Fibroblast of lung (primary cell): ENCODE results near the gene ZBP1. TPM values are rescaled to one million over a fixed set of nuclear protein-coding genes. Genes with fewer than 3 reads are reported as not detected.

Source experiments
- DNase-seq, 2 donors: peaks; one replicate each; pipeline versions ENCODE4 v3.0.0 to v3.0.0-alpha.2; 2010; ENCODE audit warnings: low read depth in 2 of 2
- H2AFZ ChIP-seq: 2 replicates; pipeline ENCODE4 v1.5.1; 2012; ENCODE audit warnings: low read length, control low read depth, inconsistent platforms
- H3K27ac ChIP-seq: 2 replicates; pipeline ENCODE4 v1.5.1; 2011; ENCODE audit warnings: low read length, control low read depth; ENCODE audit not compliant: insufficient read depth
- H3K27me3 ChIP-seq: 2 replicates; pipeline ENCODE4 v1.5.1; 2011; ENCODE audit warnings: mild to moderate bottlenecking, low read length; ENCODE audit not compliant: control insufficient read depth, insufficient read depth
- H3K36me3 ChIP-seq: 2 replicates; pipeline ENCODE4 v1.5.1; 2011; ENCODE audit warnings: low read length; ENCODE audit not compliant: control insufficient read depth, insufficient read depth
- H3K4me1 ChIP-seq: 2 replicates; pipeline ENCODE4 v1.5.1; 2011; ENCODE audit warnings: low read length; ENCODE audit not compliant: control insufficient read depth, insufficient read depth; ENCODE audit errors: extremely low read depth
- H3K4me2 ChIP-seq: 2 replicates; pipeline ENCODE4 v1.5.1; 2011; ENCODE audit warnings: low read length, control low read depth; ENCODE audit not compliant: insufficient read depth; ENCODE audit errors: extremely low read depth
- H3K4me3 ChIP-seq, 4 experiments: fragments of 200-600 bp in 1 of 4; sonication (generic) in 1 of 4; replicated peaks in 1 of 4; 2 replicates each; pipeline ENCODE4 v1.5.1; 2011 to 2016; ENCODE audit warnings: low read length in 4 of 4, low read depth in 3 of 4, mild to moderate bottlenecking in 3 of 4, control low read depth in 2 of 4, inconsistent platforms in 1 of 4, mixed read lengths in 1 of 4; ENCODE audit not compliant: insufficient read depth in 1 of 4; ENCODE audit errors: control extremely low read depth in 1 of 4
- H3K79me2 ChIP-seq: 2 replicates; pipeline ENCODE4 v1.5.1; 2012; ENCODE audit warnings: mild to moderate bottlenecking, low read length, inconsistent platforms; ENCODE audit not compliant: control insufficient read depth, insufficient read depth
- H3K9ac ChIP-seq: 2 replicates; pipeline ENCODE4 v1.5.1; 2011; ENCODE audit warnings: mild to moderate bottlenecking, low read length, control low read depth; ENCODE audit not compliant: insufficient read depth
- H3K9me3 ChIP-seq: 2 replicates; pipeline ENCODE4 v1.5.1; 2012; ENCODE audit warnings: low read depth, low read length; ENCODE audit not compliant: control insufficient read depth, insufficient read depth
- H4K20me1 ChIP-seq: 2 replicates; pipeline ENCODE4 v1.5.1; 2011; ENCODE audit warnings: low read length; ENCODE audit not compliant: control insufficient read depth, insufficient read depth; ENCODE audit errors: extremely low read depth
- EZH2 ChIP-seq: IDR thresholded peaks from 2 replicates; pipeline ENCODE4 v1.5.1; 2012; ENCODE audit warnings: low read length, control low read depth, mild to moderate bottlenecking; ENCODE audit errors: missing control alignments
- polyA plus RNA-seq, 2 donors: library from polyadenylated mRNA; depleted of rRNA in 1 of 2; stranded (reverse) in 1 of 2; unstranded in 1 of 2; fragments of >200 nt; gene quantifications; 2 replicates each; pipeline ENCODE4 v1.2.1, GENCODE V29; 2011 to 2012; ENCODE audit warnings: missing spikeins in 1 of 2
- total RNA-seq: library from RNA; depleted of rRNA; stranded (reverse); fragments of >200 nt; gene quantifications from 2 replicates; pipeline ENCODE4 v1.2.1, GENCODE V29; 2014
- TF ChIP-seq, protein P1 (sequence below), 2 donors: IDR thresholded peaks in 1 of 2; conservative IDR thresholded peaks in 1 of 2; 1 replicate in 1 of 2; 2 replicates in 1 of 2; pipeline ENCODE4 v1.5.1; 2011 to 2012; ENCODE audit warnings: low read length in 2 of 2, control low read depth in 1 of 2, inconsistent platforms in 1 of 2, low read depth in 1 of 2, mild to moderate bottlenecking in 1 of 2

The ZBP1 gene
- total and polyA plus RNA-seq, 2 donors (not counting 1 experiment from before 2014, with no cell fraction given) = not detected

DNA sequence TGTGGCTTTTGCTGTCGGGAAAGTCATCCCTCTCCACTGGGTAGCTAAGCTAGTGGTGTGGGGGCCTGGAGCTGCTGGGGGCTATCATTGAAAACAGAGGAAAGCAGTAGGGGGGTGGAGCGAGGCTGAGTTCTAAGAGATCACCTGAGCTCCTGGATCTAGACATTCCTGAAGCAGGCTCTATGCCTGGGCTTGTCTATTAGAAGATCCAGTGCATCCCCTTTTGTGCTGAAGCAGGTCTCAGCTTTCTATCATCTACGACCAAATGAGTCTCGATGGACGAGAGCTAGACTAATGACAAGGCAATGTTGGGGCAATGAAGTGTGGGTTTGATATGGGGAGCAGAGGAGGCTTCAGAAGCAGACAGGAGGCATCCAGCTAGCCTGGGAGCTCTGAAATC lies 18.5 kb downstream of the ZBP1 start:
- H4K20me1 ChIP-seq = no peaks in the 10 kb centered on the region
- no peaks in the 10 kb centered on the region for H3K4me1 ChIP-seq
- H3K36me3 ChIP-seq = no peaks in the 10 kb centered on the region
- no peak overlapping the region for H3K27ac ChIP-seq
- H3K9ac ChIP-seq = no peak overlapping the region
- no peaks in the 10 kb centered on the region for H3K9me3 ChIP-seq
- DNase-seq = no peak
- no peaks in the 10 kb centered on the region for H3K79me2 ChIP-seq
- H3K4me2 ChIP-seq = no peak overlapping the region
- no peak overlapping the region for H2AFZ ChIP-seq
- H3K4me3 ChIP-seq = no peak overlapping the region
- TF ChIP-seq EZH2 = no peak
- TF ChIP-seq, protein P1, sequence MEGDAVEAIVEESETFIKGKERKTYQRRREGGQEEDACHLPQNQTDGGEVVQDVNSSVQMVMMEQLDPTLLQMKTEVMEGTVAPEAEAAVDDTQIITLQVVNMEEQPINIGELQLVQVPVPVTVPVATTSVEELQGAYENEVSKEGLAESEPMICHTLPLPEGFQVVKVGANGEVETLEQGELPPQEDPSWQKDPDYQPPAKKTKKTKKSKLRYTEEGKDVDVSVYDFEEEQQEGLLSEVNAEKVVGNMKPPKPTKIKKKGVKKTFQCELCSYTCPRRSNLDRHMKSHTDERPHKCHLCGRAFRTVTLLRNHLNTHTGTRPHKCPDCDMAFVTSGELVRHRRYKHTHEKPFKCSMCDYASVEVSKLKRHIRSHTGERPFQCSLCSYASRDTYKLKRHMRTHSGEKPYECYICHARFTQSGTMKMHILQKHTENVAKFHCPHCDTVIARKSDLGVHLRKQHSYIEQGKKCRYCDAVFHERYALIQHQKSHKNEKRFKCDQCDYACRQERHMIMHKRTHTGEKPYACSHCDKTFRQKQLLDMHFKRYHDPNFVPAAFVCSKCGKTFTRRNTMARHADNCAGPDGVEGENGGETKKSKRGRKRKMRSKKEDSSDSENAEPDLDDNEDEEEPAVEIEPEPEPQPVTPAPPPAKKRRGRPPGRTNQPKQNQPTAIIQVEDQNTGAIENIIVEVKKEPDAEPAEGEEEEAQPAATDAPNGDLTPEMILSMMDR (conservative IDR thresholded peaks at IDR 0.05 in 1 of 2, IDR thresholded peaks at IDR 0.05 in 1 of 2; ENCODE audit: low read depth in 1 of 2, low read length in 2 of 2) = no peak
- no peaks in the 10 kb centered on the region for H3K27me3 ChIP-seq

DNA sequence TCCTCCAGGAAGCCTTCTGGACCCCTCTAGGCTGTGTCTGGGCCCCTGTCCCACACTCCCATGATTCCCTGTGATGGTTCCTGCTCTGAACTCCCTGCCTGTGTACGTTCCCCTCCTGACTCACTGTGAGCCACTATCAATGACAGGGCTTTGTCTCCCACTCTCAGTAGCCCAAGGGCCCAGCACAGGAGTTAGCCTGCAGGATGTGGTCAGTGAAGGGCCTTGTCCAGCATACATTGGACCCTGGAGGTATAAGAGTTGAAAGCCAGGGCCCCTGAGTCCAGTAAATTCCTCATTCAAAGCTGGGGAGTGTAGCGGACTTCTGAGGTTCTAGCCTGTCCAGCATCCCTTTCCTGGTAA lies 19.0 kb downstream of the ZBP1 start:
- Histone ChIP-seq H3K4me1 (no peaks in the 10 kb centered on the region), H3K79me2 (no peaks in the 10 kb centered on the region), H3K9me3 (no peaks in the 10 kb centered on the region), H3K9ac (no peak overlapping the region), H3K4me3 (no peak overlapping the region), H4K20me1 (no peaks in the 10 kb centered on the region), H3K27ac (no peak overlapping the region), H3K27me3 (no peaks in the 10 kb centered on the region), H3K4me2 (no peak overlapping the region), H3K36me3 (no peaks in the 10 kb centered on the region), H2AFZ (no peak overlapping the region)
- TF ChIP-seq, protein P1 (conservative IDR thresholded peaks at IDR 0.05 in 1 of 2, IDR thresholded peaks at IDR 0.05 in 1 of 2; ENCODE audit: low read depth in 1 of 2, low read length in 2 of 2) = no peak
- no peak for TF ChIP-seq EZH2
- peak in 1 of 2 donors; percentile 7 for DNase-seq

DNA sequence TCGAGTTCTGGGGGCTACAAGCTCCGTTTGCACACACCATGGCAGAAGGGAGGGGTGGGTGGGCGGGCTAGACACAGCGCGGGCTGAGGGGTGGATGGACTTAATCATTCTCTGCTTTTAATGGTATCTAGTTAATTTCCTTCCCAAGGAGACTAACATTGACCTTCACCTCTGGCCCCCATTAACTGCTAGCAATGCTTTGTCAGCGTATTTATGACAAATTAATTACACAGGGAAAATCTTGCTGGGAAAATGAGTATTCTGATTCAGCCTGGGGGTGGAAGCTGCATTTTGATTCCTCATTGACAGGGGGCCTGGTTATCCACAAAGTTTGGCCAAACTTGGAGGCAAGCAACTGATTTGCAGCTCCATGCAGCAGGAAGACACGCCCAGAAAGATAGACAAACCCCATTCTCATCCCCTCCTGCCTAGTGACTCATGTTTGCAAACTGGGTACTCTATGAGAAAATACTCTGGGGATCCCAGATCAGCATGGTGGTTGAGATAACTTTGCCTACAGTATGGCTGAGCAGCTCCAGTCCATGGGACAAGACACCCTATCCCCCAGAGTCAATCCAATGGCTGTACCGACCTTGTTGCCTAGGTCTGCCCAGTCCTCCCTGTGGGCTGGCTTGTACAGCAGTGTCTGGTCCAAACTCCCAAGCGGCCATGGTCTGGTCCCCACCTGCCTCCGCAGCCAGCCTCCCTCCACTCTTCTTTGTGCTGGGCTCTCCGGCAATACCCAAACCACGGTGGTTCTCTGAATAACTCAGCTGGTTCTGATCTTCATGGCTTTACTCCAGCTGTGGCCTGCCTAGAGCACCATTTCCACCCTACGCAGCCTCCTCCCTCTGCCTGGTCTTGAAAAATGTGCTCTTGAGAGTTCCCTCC lies 19.7 kb downstream of the ZBP1 start:
- no peaks in the 10 kb centered on the region for H3K27me3 ChIP-seq
- no peak overlapping the region for H3K4me2 ChIP-seq
- H3K36me3 ChIP-seq = no peaks in the 10 kb centered on the region
- no peak overlapping the region for H3K27ac ChIP-seq
- no peaks in the 10 kb centered on the region for H3K4me1 ChIP-seq
- no peak overlapping the region for H2AFZ ChIP-seq
- H3K9ac ChIP-seq = no peak overlapping the region
- no peaks in the 10 kb centered on the region for H3K9me3 ChIP-seq
- H3K79me2 ChIP-seq = no peaks in the 10 kb centered on the region
- no peak overlapping the region for H3K4me3 ChIP-seq
- H4K20me1 ChIP-seq = no peaks in the 10 kb centered on the region
- TF ChIP-seq EZH2 = no peak
- TF ChIP-seq, protein P1 (conservative IDR thresholded peaks at IDR 0.05 in 1 of 2, IDR thresholded peaks at IDR 0.05 in 1 of 2; ENCODE audit: low read depth in 1 of 2, low read length in 2 of 2) = no peak
- no peak for DNase-seq
